Left ventricle myocardium superior (tissue), 1 donor: ENCODE results near the gene BAIAP3. TPM values are rescaled to one million over a fixed set of nuclear protein-coding genes. Genes with fewer than 3 reads are reported as not detected.
A peak's percentile ranks its signal among the peaks of the same experiment; 100 is the strongest.

Experiments used
- ATAC-seq: fragments of 200-7000 bp; cut with Tn5 transposase; one replicate; pipeline ENCODE4 v1.9.1; 2020; ENCODE audit warnings: mild to moderate bottlenecking, moderate library complexity
- DNase-seq: peaks from one replicate; pipeline ENCODE4 v3.0.0-alpha.2; 2020
- intact Hi-C: fragments of 100-400 bp; cut with micrococcal nuclease; formaldehyde crosslinking; loops from one replicate; pipeline ENCODE4 v1.11.0; 2022
- total RNA-seq: library from RNA; stranded (reverse); fragmentation: NEBNext Ultra II Directional; extraction: Animal tissue kit (Norgen Biotek cat#: 25700); gene quantifications from one replicate; pipeline ENCODE4 v1.2.1, GENCODE V29; 2021
- donor health status: DM: no; HTN: yes; CAD: no; lungs with severe emphysema.

Gene BAIAP3
- total RNA-seq, 1 donor from 2014 or later: 5.2 TPM

- DNase-seq (no peak), ATAC-seq (no peak)
- intact Hi-C loops: no loop called here
Observed at GRCh38 chr16:1313721-1314369, 19.6 kb upstream of the BAIAP3 start.

- DNase-seq (no peak), ATAC-seq (no peak)
- intact Hi-C loops: no loop called here
Observed at GRCh38 chr16:1314399-1315068, 18.9 kb upstream of the BAIAP3 start.

- no peak for ATAC-seq
- DNase-seq: no peak
- intact Hi-C loops: no loop called here
Observed at GRCh38 chr16:1315081-1316032, 18.1 kb upstream of the BAIAP3 start.

GRCh38 chr16:1316033-1316405 lies 17.4 kb upstream of the BAIAP3 start:
- intact Hi-C loops: no loop called here
- no peak for ATAC-seq
- DNase-seq: no peak

- no peak for DNase-seq
- intact Hi-C loops: no loop called here
- no peak for ATAC-seq
Observed at GRCh38 chr16:1317479-1318267, 15.8 kb upstream of the BAIAP3 start.

- DNase-seq (no peak), ATAC-seq (no peak)
- intact Hi-C loops: no loop called here
Observed at GRCh38 chr16:1318268-1318545, 15.2 kb upstream of the BAIAP3 start.

- no peak for DNase-seq
- intact Hi-C loops: no loop called here
- no peak for ATAC-seq
Observed at GRCh38 chr16:1319041-1319440, 14.4 kb upstream of the BAIAP3 start.

GRCh38 chr16:1320097-1320496 lies 13.3 kb upstream of the BAIAP3 start:
- intact Hi-C loops: no loop called here
- DNase-seq (no peak), ATAC-seq (no peak)

GRCh38 chr16:1320658-1321240 lies 12.7 kb upstream of the BAIAP3 start:
- intact Hi-C loops: no loop called here
- DNase-seq: no peak
- no peak for ATAC-seq

GRCh38 chr16:1322407-1322806 lies 11.0 kb upstream of the BAIAP3 start:
- ATAC-seq: no peak
- intact Hi-C loops: no loop called here
- no peak for DNase-seq

- intact Hi-C loops: no loop called here
- no peak for ATAC-seq
- DNase-seq: no peak
Observed at GRCh38 chr16:1323296-1324239, 9.9 kb upstream of the BAIAP3 start.

GRCh38 chr16:1324286-1324826 lies 9.1 kb upstream of the BAIAP3 start:
- no peak for DNase-seq
- ATAC-seq: no peak
- intact Hi-C loops: no loop called here

- no peak for ATAC-seq
- intact Hi-C loops: no loop called here
- no peak for DNase-seq
Observed at GRCh38 chr16:1325261-1325660, 8.2 kb upstream of the BAIAP3 start.

- intact Hi-C loops: no loop called here
- DNase-seq (no peak), ATAC-seq (peak; percentile 12)
Observed at GRCh38 chr16:1325673-1326371, 7.6 kb upstream of the BAIAP3 start.

- ATAC-seq: no peak
- DNase-seq: no peak
- intact Hi-C loops: no loop called here
Observed at GRCh38 chr16:1326391-1326790, 7.1 kb upstream of the BAIAP3 start.

GRCh38 chr16:1326946-1327618 lies 6.4 kb upstream of the BAIAP3 start:
- DNase-seq: no peak
- no peak for ATAC-seq
- intact Hi-C loops: no loop called here

- ATAC-seq: no peak
Observed at GRCh38 chr16:1327619-1327947, 5.9 kb upstream of the BAIAP3 start.

More at GRCh38 chr16:1327619-1327947, 5.9 kb upstream of the BAIAP3 start:
- DNase-seq: no peak
- intact Hi-C loops: no loop called here
